GM12878 (cell line): ENCODE data around the gene SNX8. TPM values are rescaled to one million over a fixed set of nuclear protein-coding genes. Genes with fewer than 3 reads are reported as not detected.

ENCODE experiments used
- CEBPB ChIP-seq, 2 experiments: fragments of 150-350 bp in 1 of 2; IDR thresholded peaks; 2 replicates each; pipeline ENCODE4 v1.6.1; 2012 to 2014; ENCODE audit warnings: low read depth in 2 of 2, low read length in 2 of 2, borderline replicate concordance in 1 of 2, inconsistent platforms in 1 of 2
- DPF2 ChIP-seq: fragments of 450-650 bp; IDR thresholded peaks from 2 replicates; pipeline ENCODE4 v1.6.1; 2017; ENCODE audit warnings: mild to moderate bottlenecking
- EED ChIP-seq: sonication (generic); IDR thresholded peaks from 2 replicates; pipeline ENCODE4 v1.6.1; 2016; ENCODE audit warnings: antibody characterized with exemption, low read depth
- IKZF1 ChIP-seq: fragments of 450-650 bp; conservative IDR thresholded peaks from 2 replicates; pipeline ENCODE4 v1.6.1; 2017; ENCODE audit warnings: antibody characterized with exemption, mild to moderate bottlenecking
- IRF3 ChIP-seq: fragments of 450-650 bp; IDR thresholded peaks from 2 replicates; pipeline ENCODE4 v1.6.1; 2014; ENCODE audit warnings: mild to moderate bottlenecking
- MEF2A ChIP-seq: IDR thresholded peaks from 2 replicates; pipeline ENCODE4 v1.6.1; 2011; ENCODE audit warnings: low read depth, mild to moderate bottlenecking, low read length, moderate library complexity; ENCODE audit not compliant: insufficient read depth
- MYB ChIP-seq: fragments of 150-350 bp; IDR thresholded peaks from 2 replicates; pipeline ENCODE4 v1.6.1; 2014; ENCODE audit warnings: mild to moderate bottlenecking, low read depth, low read length, borderline replicate concordance
- NBN ChIP-seq: fragments of 450-650 bp; IDR thresholded peaks from 2 replicates; pipeline ENCODE4 v1.6.1; 2016
- NFXL1 ChIP-seq: fragments of 450-650 bp; IDR thresholded peaks from 2 replicates; pipeline ENCODE4 v1.6.1; 2017; ENCODE audit warnings: antibody characterized with exemption, mild to moderate bottlenecking, borderline replicate concordance
- NFYA ChIP-seq: IDR thresholded peaks from 2 replicates; pipeline ENCODE4 v1.6.1; 2011; ENCODE audit warnings: low read depth, mild to moderate bottlenecking, low read length, improper control_type of control experiment, borderline replicate concordance
- NR2F1 ChIP-seq: fragments of 450-650 bp; conservative IDR thresholded peaks from 2 replicates; pipeline ENCODE4 v1.6.1; 2017; ENCODE audit warnings: mild to moderate bottlenecking
- SIN3A ChIP-seq: IDR thresholded peaks from 2 replicates; pipeline ENCODE4 v1.6.1; 2012; ENCODE audit warnings: low read depth, low read length, improper control_type of control experiment
- SUPT20H ChIP-seq: IDR thresholded peaks from 2 replicates; pipeline ENCODE4 v1.6.1; 2011; ENCODE audit warnings: low read depth, mild to moderate bottlenecking, low read length, moderate library complexity, borderline replicate concordance; ENCODE audit not compliant: control insufficient read depth
- TCF7 ChIP-seq: IDR thresholded peaks from 2 replicates; pipeline ENCODE4 v1.6.1; 2014; ENCODE audit warnings: antibody characterized with exemption, borderline replicate concordance
- ZNF687 ChIP-seq: fragments of 450-650 bp; IDR thresholded peaks from 2 replicates; pipeline ENCODE4 v1.6.1; 2017; ENCODE audit warnings: mild to moderate bottlenecking, moderate library complexity
- polyA plus RNA-seq, 11 experiments: library from polyadenylated mRNA; depleted of rRNA in 4 of 11; unstranded in 6 of 11; stranded (reverse) in 5 of 11; fragments of >200 nt; fragmentation: Nextera tagmentation in 4 of 11; fragmentation: Illumina TruSeq in 1 of 11; extraction: Ambion mirVana in 4 of 11; extraction: Trizol in 1 of 11; gene quantifications; 1 replicate in 1 of 11; 2 replicates in 10 of 11; pipeline versions ENCODE4 v1.2.1 to v1.2.3, GENCODE V29; 2011 to 2016; ENCODE audit warnings: inconsistent platforms in 2 of 11, missing spikeins in 2 of 11, low read depth in 1 of 11
- total RNA-seq, 4 experiments: library from RNA; depleted of rRNA in 3 of 4; stranded (reverse); fragments of >200 nt in 3 of 4; fragmentation: Illumina TruSeq in 1 of 4; extraction: Trizol in 1 of 4; gene quantifications; 2 replicates each; pipeline versions ENCODE4 v1.2.1 to v1.2.3, GENCODE V29; 2013 to 2021
- TF ChIP-seq, protein P1 (sequence below): fragments of 450-650 bp; IDR thresholded peaks from 2 replicates; pipeline ENCODE4 v1.6.1; 2018; ENCODE audit warnings: borderline replicate concordance, mild to moderate bottlenecking; ENCODE audit not compliant: partially characterized antibody
- TF ChIP-seq, protein P2 (sequence below): fragments of 450-650 bp; IDR thresholded peaks from 2 replicates; pipeline ENCODE4 v1.6.1; 2017; ENCODE audit warnings: antibody characterized with exemption, mild to moderate bottlenecking, moderate library complexity

SNX8 gene
- total and polyA plus RNA-seq, 10 of the 15 experiments (the other 5 are each of a cell fraction or from before 2014, with no cell fraction given): 6.4 to 210 (median 97.6) TPM

DNA sequence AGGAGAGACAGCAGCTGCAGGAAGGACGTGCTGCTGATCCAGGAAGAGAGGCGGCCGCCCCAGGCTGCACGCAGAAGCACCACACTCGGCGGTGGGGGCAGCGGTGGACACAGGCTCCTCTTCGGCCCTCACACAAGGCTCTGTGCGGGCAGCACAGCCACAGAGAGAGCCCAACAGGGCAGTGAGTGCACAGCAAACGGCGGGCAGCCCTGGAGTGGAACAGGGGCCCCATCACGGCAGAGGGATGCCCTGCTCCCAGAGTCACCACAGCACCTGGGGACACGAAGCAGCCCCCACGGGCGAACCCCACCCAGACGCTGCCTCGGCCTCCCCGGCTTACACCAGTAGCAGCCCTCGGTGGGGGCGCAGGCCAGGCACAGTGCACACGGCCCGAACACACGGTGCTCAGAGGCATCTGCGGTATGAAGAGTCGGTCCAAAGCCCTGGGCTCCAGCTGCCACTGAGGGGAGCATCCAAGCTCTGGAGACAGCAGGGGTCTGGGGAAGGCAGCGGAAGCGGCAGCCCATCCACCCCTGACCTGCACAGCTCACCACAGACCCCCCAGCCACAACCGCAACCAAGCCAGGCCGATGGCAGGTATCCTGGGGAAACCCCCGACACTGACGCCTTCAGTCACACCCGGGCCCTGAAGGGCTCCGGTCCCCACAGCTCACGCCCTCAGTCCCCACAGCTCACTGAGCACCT lies 55.4 kb downstream of the SNX8 start (continued):
- peak; percentile 93 for TF ChIP-seq DPF2
- peak; percentile 63 for TF ChIP-seq NBN
- TF ChIP-seq, protein P1, sequence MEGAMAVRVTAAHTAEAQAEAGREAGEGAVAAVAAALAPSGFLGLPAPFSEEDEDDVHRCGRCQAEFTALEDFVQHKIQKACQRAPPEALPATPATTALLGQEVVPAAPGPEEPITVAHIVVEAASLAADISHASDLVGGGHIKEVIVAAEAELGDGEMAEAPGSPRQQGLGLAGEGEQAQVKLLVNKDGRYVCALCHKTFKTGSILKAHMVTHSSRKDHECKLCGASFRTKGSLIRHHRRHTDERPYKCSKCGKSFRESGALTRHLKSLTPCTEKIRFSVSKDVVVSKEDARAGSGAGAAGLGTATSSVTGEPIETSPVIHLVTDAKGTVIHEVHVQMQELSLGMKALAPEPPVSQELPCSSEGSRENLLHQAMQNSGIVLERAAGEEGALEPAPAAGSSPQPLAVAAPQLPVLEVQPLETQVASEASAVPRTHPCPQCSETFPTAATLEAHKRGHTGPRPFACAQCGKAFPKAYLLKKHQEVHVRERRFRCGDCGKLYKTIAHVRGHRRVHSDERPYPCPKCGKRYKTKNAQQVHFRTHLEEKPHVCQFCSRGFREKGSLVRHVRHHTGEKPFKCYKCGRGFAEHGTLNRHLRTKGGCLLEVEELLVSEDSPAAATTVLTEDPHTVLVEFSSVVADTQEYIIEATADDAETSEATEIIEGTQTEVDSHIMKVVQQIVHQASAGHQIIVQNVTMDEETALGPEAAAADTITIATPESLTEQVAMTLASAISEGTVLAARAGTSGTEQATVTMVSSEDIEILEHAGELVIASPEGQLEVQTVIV: no peak
- TF ChIP-seq IRF3: no peak
- TF ChIP-seq, protein P2, sequence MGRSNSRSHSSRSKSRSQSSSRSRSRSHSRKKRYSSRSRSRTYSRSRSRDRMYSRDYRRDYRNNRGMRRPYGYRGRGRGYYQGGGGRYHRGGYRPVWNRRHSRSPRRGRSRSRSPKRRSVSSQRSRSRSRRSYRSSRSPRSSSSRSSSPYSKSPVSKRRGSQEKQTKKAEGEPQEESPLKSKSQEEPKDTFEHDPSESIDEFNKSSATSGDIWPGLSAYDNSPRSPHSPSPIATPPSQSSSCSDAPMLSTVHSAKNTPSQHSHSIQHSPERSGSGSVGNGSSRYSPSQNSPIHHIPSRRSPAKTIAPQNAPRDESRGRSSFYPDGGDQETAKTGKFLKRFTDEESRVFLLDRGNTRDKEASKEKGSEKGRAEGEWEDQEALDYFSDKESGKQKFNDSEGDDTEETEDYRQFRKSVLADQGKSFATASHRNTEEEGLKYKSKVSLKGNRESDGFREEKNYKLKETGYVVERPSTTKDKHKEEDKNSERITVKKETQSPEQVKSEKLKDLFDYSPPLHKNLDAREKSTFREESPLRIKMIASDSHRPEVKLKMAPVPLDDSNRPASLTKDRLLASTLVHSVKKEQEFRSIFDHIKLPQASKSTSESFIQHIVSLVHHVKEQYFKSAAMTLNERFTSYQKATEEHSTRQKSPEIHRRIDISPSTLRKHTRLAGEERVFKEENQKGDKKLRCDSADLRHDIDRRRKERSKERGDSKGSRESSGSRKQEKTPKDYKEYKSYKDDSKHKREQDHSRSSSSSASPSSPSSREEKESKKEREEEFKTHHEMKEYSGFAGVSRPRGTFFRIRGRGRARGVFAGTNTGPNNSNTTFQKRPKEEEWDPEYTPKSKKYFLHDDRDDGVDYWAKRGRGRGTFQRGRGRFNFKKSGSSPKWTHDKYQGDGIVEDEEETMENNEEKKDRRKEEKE: no peak
- no peak for TF ChIP-seq SIN3A
- no peak for TF ChIP-seq SUPT20H
- TF ChIP-seq NR2F1: peak; percentile 88
- TF ChIP-seq MEF2A: no peak
- TF ChIP-seq NFYA: no peak
- TF ChIP-seq CEBPB (IDR thresholded peaks at IDR 0.05; ENCODE audit: borderline replicate concordance in 1 of 2, low read depth in 2 of 2, low read length in 2 of 2): no peak
- TF ChIP-seq NFXL1: no peak
- 0 out of 2 replicates have a peak, but pooled peaks have one; percentile 33 for TF ChIP-seq ZNF687
- TF ChIP-seq MYB: no peak
- TF ChIP-seq IKZF1: peak; percentile 88
- TF ChIP-seq TCF7: no peak
- peak; percentile 88 for TF ChIP-seq EED
